Stimulated activated CD4-positive, alpha-beta T cell treated with anti-CD3 and anti-CD28 coated beads, Interleukin-1b, Interleukin-23, amount 100 ng/mL, for 1 hour (primary cell): ENCODE results near the gene MT3.
"Not testable (repeated sequence)": the region's sequence is repeated elsewhere in the genome, so short reads cannot be mapped to it uniquely, and the experiment has no call there.

Experiments
- DNase-seq, 2 donors: peaks; one replicate each; pipeline ENCODE4 v3.0.0-alpha.2; 2020; ENCODE audit warnings: low read depth in 2 of 2

Gene MT3

GRCh38 chr16:56610017-56610608, 20.8 kb downstream of the MT3 start:
- DNase-seq: peak in 1 of 2 donors; percentile 55

DNA sequence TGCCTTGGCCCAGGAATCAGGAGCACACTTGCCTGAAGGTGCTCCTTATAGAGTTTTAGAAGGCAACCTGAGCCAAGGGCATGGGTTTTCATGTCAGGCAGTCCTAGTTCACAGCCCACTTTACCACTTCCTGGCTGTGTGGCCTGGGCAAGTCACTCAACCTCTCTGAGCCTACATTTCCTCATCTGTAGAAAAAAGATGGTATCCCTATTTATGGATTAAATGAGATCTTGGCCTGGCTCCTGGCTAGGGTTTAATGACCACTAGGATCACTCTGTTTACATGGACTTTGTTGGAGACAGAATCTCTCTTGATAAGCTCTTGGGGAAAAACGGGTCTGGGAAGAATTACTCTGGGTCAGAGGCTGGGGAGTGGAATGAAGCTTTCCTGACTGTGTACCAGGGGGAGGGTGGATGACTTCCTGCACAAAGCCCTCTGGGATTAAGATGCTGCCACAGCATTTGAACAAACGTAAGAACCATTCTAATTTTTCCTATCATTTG, 21.3 kb downstream of the MT3 start:
- DNase-seq: no peak

DNA sequence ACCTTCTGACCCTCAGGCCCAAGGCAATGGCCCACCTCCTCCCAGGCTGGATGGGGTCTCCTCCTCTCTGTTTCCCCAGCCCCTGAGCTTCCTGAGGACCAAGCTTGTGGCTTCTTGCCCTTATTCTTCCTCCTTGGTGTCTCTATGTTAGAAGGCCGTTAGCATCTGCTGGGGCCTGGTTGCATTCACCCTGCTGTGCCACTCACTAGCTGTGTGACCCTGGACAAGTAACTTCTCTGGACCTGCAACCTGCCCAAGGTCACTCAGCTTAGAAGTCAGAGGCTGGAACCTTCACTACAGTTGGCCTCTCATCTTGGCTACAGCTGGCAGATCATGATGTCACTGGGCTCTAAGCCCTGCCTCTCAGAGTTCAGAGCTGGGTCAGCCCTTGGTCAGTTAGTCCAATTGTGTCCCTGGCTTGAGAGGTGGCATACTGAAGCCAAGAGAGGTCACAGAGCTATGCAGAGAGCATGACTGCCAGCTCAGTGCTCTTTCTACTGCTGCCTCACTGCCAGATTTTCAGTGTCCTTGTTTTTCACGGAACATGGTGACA, 22.0 kb downstream of the MT3 start:
- no peak for DNase-seq

- no peak for DNase-seq
Measured at GRCh38 chr16:56613706-56614105, 24.4 kb downstream of the MT3 start.

DNA sequence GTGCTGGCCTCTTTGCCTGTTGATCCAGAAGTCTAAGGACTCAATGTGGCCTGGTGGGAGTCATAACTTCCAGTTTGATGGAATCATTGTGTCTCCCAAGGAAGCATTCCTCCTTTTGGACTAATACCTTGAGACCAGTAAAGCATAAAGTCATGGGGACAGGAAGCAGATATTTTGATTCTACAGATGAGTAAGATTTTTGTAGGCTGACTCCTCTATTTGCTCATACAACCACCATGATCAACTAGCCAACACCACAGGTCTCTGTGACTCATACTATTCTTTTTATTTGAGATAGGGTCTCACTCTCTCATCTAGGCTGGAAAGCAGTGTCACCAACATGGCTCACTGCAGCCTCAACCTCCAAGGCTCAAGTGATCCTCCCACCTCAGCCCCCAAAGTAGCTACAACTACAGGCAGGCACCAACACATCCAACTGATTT, 25.2 kb downstream of the MT3 start:
- no peak for DNase-seq

- no peak for DNase-seq
Measured at GRCh38 chr16:56615353-56615752, 26.0 kb downstream of the MT3 start.

DNA sequence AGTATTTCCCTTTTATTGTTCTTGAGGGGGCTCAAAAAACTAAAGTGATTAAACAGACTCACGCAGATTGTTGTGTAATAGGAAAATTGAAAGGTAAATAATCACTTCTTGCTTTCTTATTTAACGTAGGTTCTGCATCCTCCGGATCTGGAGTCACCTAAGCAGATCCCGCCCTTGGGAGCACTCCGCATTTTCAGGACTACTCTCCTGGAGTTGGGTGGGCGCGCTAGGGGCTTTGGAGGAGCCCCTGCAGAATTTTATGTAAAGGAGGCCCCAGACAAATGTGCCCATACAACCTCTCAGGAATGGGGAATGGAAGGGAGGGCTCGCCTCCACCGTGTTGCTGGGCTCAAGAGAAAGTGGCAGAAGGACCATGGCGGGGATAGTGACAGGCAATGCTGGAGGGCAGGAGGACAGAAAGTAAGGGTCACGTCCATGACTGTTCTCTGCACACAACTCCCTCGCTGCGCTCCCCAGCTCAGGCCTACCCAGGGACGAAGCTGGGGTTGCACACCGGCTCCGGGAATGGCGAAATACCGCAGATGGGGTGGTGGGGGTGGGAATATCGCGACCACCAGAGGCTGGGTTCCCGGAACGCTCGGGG, 27.4 kb downstream of the MT3 start:
- DNase-seq: no peak

DNA sequence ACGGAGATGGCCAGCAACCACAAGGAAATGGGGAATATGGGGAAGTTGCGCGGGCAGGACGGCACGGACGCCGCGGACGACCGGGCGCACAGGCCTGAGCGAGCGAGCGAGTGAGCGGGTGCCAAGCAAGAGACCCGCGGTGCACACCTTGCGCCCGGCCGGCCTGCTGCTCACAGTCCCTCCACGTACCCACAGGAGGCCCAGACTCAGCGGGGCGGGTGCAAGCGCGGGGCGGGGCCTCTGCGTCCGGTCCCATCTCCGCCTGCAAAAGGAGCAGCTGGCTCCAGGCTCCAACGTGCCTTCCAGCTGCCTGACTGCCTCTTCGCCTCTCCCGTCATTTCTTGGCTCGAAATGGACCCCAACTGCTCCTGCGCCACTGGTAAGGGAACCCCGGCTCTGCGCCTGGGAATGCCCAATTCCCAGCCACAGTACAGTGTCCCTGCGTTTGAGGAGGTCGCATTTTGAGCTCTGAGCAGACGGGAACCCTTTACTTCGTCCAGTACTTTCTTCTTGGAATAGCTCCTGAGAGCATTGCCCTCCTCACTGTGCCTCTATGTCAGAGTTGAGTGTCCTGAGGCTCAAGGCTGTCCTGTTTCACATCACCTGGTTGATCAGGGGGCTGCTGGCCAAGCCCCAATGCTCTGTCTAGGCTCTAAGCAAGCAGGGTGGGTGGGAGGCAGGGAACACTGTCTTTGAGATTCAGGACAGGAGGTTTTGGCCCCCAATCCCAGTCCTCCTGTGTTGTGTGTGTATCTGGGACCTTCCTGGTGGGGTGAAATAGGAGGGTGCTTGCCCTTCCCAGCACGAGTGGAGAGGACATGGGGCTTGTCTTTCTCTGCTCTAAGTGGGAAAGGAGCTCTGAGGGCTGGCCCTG, 28.1 kb downstream of the MT3 start:
- DNase-seq: peak in 1 of 2 donors; percentile 29

GRCh38 chr16:56618138-56618537, 28.8 kb downstream of the MT3 start:
- DNase-seq: no peak

DNA sequence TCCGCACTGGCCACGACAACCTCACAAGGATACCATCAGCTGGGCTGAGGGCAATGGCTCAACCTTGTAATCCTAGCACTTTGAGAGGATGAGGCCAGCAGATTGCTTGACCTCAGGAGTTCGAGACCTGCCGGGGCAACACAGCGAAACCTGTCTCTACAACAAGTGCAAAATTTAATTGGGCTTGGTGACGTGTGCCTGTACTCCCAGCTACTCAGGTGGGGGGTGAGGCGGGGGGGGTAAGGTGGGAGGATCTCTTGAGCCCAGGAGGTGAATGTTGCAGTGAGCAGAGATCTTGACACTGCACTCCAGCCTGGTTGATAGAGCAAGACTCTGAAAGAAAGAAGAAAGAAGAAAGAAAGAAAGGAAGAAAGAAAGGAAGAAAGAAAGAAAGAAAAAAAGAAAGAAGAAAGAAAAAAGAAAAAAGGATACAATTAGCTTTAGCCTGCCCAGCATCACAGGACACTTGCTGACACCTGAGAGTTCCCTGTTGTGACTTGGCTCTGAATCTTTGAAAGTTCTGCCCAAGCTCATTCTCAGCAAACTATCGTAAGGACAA, 31.1 kb downstream of the MT3 start:
- DNase-seq: no peak

- DNase-seq: not testable (repeated sequence)
Measured at GRCh38 chr16:56621665-56622445, 32.5 kb downstream of the MT3 start.

DNA sequence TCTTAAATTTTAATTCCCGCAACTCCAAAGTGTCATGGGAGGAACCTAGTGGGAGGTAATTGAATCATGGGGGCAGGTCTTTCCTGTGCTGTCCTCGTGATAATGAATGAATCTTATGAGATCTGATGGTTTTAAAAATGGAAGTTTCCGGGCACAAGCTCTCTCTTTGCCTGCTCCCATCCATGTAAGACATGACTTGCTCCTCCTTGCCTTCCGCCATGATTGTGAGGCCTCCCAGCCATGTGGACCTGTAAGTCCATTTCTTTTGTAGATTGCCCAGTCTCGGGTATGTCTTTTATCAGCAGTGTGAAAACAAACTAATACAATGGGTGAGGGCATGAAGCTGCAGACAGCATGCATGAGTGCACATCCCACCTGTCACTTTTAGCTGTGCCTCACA, 33.9 kb downstream of the MT3 start:
- not testable (repeated sequence) for DNase-seq

DNA sequence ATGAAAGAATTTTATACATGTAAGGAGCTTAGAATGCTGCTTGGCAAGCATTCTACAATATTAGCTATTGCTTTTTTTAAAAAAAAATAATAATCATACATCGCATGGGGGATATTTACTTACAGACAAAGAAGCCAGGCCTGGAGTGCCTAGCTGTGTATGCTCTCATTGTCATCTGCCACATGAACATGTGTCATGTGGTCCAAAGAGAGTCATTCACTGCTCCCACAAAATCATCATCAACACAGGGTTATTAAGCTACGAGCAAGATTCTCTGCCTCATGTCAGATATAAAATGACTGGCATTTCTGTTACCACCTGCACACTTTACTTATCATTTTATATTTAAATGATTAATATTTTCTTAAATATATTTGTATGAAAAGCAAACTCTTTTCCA, 34.3 kb downstream of the MT3 start:
- DNase-seq: no peak

- peak in 1 of 2 donors; percentile 38 for DNase-seq
Measured at GRCh38 chr16:56625140-56625942, 36.0 kb downstream of the MT3 start, which contains the start of gene MT1E. Gene MT1E (plus strand): TSS chr16:56625781. CDS start chr16:56625852, 71 bp downstream.

GRCh38 chr16:56625943-56626654, 36.8 kb downstream of the MT3 start:
- DNase-seq: no peak

GRCh38 chr16:56626685-56627084, 37.4 kb downstream of the MT3 start:
- no peak for DNase-seq

DNA sequence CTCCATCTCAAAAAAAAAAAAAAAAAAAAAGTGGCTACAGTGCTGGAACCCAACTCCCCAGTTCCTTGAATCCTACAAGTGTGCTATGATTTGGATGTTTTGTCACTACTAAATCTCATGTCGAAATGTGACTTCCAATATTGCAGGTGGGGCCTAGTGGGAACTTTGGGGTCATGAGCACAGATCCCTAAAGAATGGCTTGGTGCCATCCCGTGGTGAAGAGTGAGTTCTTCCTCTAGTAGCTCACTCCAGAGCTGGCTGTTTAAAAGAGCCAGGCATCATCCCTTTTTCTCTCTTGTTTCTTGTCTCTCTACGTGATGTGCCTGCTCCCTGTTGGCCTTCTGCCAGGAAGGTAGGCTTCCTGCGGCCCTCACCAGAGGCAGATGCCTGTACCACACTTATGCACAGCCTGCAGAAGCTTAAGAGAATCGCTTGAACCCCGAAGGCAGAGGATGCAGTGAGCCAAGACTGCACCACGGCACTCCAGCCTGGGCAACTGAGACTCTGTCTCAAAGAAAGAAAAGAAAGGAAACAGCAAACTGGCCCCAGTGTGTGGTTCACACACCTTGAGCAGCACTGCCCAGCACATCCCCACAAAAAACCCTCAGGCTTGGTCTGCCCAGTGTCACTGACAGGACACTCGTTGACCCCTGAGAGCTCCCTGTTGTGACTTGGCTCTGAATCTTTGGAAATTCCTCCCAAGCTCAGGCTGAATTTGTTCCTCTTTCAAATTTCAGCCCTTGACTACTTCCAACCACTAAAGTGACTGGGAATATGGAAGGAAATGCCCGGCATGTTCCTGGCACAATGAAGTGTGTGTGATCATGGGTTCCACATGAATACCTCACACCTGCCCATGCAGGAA, 39.4 kb downstream of the MT3 start:
- DNase-seq: no peak

GRCh38 chr16:56629531-56629930, 40.2 kb downstream of the MT3 start:
- no peak for DNase-seq

DNA sequence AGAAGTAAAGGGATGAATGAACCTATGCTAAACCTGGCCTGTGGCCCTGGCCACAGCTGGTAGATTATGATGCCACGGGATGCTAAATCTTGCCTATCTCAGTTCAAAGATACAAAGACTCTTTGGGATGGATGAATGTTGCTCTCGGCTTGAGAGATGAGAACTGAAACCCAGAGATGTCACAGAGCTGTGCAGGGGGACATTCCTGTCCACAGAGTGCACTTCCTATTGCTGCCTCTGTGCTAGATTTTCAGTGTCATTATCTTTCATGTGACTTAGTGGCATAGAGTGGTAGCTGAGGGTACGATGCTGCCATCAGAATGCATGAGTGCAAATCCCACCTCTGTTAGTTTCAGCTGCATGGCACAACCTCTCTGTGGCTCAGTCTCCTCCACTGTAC, 40.8 kb downstream of the MT3 start:
- DNase-seq: no peak
